ENCODE data around the gene ZGLP1. TPM values are rescaled to one million over a fixed set of nuclear protein-coding genes. Genes with fewer than 3 reads are reported as not detected.
A peak's percentile ranks its signal among the peaks of the same experiment; 100 is the strongest.

Gene ZGLP1
- 8.0 TPM for polyA plus RNA-seq (2012; ENCODE audit: insufficient read depth, insufficient read length, low read depth)

DNA sequence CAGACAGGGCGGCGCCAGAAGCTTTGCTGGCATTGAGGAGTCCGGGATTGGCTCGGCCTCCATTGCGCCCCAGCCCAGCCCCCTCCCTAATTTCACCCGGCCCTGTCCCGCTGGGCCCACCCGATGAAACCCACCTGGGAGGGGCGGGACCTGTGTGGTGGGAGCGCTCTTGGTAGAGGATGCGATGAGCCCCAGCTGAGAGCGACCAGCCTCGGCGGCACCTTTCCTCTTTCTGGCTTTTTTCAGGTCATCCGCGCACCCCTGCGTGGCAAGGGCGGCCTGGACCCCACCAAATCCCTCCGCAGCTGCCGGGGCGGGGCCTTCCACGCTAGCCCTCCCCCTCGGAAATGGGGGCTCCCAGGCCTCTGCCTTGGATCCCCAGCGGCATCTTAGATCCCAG lies at the start of gene ZGLP1:
TSS of gene ZGLP1 (minus strand) at position 393 of the 400 bp plus-strand sequence.
- no peaks in the 10 kb centered on the region; the same call in 1 of the 2 replicates for H3K4me1 ChIP-seq
- no peak for DNase-seq
- H3K4me3 ChIP-seq (ENCODE audit: low read depth, low read length) = no peak within 1 kb of the TSS
- TF ChIP-seq CTCF (IDR thresholded peaks at IDR 0.05; ENCODE audit: low read depth, low read length) = no peak
- no peaks in the 10 kb centered on the region; the same call in 1 of the 2 replicates for H3K36me3 ChIP-seq
- no peaks in the 10 kb centered on the region for H3K27me3 ChIP-seq
- no peaks in the 10 kb centered on the region for H3K9me3 ChIP-seq

- Histone ChIP-seq H3K4me1 (peaks cover 9% of the 10 kb centered on the region; the same call in 1 of the 2 replicates), H3K27me3 (no peaks in the 10 kb centered on the region), H3K36me3 (peaks cover 6% of the 10 kb centered on the region), H3K4me3 (ENCODE audit: low read depth, low read length) (no peak overlapping the region), H3K9me3 (no peaks in the 10 kb centered on the region)
- no peak for TF ChIP-seq CTCF (IDR thresholded peaks at IDR 0.05; ENCODE audit: low read depth, low read length)
- DNase-seq = no peak
Measured at GRCh38 chr19:10356431-10356830, 46.8 kb upstream of the ZGLP1 start.

- peaks cover 5% of the 10 kb centered on the region; the same call in 1 of the 2 replicates for H3K36me3 ChIP-seq
- H3K4me3 ChIP-seq (ENCODE audit: low read depth, low read length) = peak overlapping the region; percentile 67
- H3K9me3 ChIP-seq = no peaks in the 10 kb centered on the region
- peak; percentile 99 for DNase-seq
- peaks cover 9% of the 10 kb centered on the region; the same call in 1 of the 2 replicates for H3K4me1 ChIP-seq
- no peak for TF ChIP-seq CTCF (IDR thresholded peaks at IDR 0.05; ENCODE audit: low read depth, low read length)
- no peaks in the 10 kb centered on the region for H3K27me3 ChIP-seq
Measured at GRCh38 chr19:10353793-10354391, 44.3 kb upstream of the ZGLP1 start.

- peaks cover 5% of the 10 kb centered on the region; the same call in 1 of the 2 replicates for H3K36me3 ChIP-seq
- H3K9me3 ChIP-seq = no peaks in the 10 kb centered on the region
- H3K4me1 ChIP-seq = peaks cover 9% of the 10 kb centered on the region; the same call in 1 of the 2 replicates
- H3K27me3 ChIP-seq = no peaks in the 10 kb centered on the region
- TF ChIP-seq CTCF (IDR thresholded peaks at IDR 0.05; ENCODE audit: low read depth, low read length) = no peak
- peak overlapping the region; percentile 67 for H3K4me3 ChIP-seq (ENCODE audit: low read depth, low read length)
- peak; percentile 99 for DNase-seq
Measured at GRCh38 chr19:10352764-10353671, 43.4 kb upstream of the ZGLP1 start.

- no peaks in the 10 kb centered on the region for H3K9me3 ChIP-seq
- no peaks in the 10 kb centered on the region for H3K27me3 ChIP-seq
- H3K36me3 ChIP-seq = peaks cover 3% of the 10 kb centered on the region; the same call in 1 of the 2 replicates
- H3K4me1 ChIP-seq = no peaks in the 10 kb centered on the region
- TF ChIP-seq CTCF (IDR thresholded peaks at IDR 0.05; ENCODE audit: low read depth, low read length) = no peak
- no peak for DNase-seq
- H3K4me3 ChIP-seq (ENCODE audit: low read depth, low read length) = no peak overlapping the region
Measured at GRCh38 chr19:10346509-10346908, 36.9 kb upstream of the ZGLP1 start.
